ENCODE data around the gene CASP9.

CASP9 gene

GRCh38 chr1:15444468-15445389, 79.3 kb downstream of the CASP9 start:
- DNase-seq: no peak

- no peak for DNase-seq
These were observed 80.7 kb downstream of the CASP9 start for GRCh38 chr1:15443281-15443680.

- no peak for DNase-seq
These were observed 81.3 kb downstream of the CASP9 start for GRCh38 chr1:15442759-15443158.

- no peak for DNase-seq
These were observed 81.9 kb downstream of the CASP9 start for GRCh38 chr1:15442119-15442518.
